Hepatocyte (in vitro differentiated cells): ENCODE data around the gene KRT6B.

ENCODE experiments used
- CTCF ChIP-seq: fragments of 200-600 bp; sonication (generic); IDR thresholded peaks from 2 replicates; pipeline ENCODE4 v1.5.1; 2016; ENCODE audit warnings: antibody characterized with exemption, mild to moderate bottlenecking; ENCODE audit not compliant: poor library complexity
- EZH2 ChIP-seq: fragments of 200-600 bp; sonication (generic); IDR thresholded peaks from 2 replicates; pipeline ENCODE4 v1.6.1; 2016; ENCODE audit warnings: antibody characterized with exemption, mild to moderate bottlenecking, borderline replicate concordance

DNA sequence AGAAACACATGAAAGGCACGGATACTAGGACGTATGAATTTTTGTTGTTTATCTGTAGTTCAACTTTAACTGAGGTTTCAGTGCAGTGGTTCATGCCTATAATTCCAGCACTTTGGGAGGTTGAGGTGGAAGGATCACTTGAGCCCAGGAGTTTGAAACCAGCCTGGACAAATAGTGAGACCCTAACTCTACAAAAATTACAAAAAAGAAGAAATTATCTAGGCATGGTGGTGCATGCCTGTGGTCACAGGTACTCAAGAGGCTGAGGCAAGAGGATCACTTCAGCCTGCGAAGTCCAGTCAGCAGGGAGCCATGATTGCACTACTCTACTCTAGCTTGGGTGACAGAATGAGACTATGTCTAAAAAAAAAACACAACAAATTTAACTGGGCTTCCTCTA is 8.0 kb downstream of the KRT6B start:
- TF ChIP-seq EZH2 (no peak), CTCF (no peak)
